ENCODE results near the gene LRP8.

DNA sequence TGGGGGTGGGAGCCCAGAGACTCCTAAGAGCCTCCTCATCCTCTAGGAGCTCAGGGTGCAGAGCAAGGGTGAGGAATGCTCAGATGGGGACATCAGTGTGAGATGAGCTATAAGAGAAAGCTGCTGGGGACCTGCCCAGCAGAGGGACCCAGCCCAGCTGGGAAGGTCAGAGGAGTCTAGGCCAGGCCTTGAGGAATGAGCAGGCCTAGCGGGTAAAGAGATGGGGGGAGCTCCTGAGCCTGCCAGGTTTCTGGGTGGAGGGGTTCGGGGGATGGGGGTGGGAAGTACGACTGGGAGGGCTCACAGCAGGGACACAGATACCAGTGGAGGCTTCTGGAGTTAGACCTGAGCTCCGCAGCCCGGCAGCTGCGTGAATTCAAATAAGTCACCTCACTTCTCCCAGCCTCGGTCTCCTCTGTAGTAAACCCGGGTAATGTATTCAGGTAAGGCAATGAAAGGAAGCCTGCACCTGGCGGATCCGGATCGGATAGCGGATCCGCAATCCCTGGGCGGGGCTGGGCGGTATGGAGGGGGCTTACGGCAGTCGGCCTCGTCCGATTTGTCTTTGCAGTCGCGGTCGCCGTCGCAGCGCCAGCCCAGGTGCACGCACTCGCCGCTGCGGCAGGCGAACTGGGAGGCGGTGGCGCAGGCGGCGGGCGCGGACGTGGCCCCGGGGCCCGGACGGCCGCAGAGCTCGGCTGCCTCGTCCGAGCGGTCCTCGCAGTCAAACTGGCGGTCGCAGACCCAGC, 51.5 kb downstream of the LRP8 start:
- TF ChIP-seq CTCF (IDR thresholded peaks at IDR 0.05; ENCODE audit: low read depth, low read length, missing input control) (no peak), REST (IDR thresholded peaks at IDR 0.05) (no peak), RAD21 (IDR thresholded peaks at IDR 0.05) (no peak), HNF4A (conservative IDR thresholded peaks at IDR 0.05) (no peak), GABPA (IDR thresholded peaks at IDR 0.05 in 1 of 2, conservative IDR thresholded peaks at IDR 0.05 in 1 of 2) (no peak), YY1 (IDR thresholded peaks at IDR 0.05) (no peak), TAF1 (conservative IDR thresholded peaks at IDR 0.05) (no peak), MAX (IDR thresholded peaks at IDR 0.05) (no peak), JUND (IDR thresholded peaks at IDR 0.05) (no peak), RXRA (IDR thresholded peaks at IDR 0.05) (no peak)
- TF ChIP-seq, protein P1, sequence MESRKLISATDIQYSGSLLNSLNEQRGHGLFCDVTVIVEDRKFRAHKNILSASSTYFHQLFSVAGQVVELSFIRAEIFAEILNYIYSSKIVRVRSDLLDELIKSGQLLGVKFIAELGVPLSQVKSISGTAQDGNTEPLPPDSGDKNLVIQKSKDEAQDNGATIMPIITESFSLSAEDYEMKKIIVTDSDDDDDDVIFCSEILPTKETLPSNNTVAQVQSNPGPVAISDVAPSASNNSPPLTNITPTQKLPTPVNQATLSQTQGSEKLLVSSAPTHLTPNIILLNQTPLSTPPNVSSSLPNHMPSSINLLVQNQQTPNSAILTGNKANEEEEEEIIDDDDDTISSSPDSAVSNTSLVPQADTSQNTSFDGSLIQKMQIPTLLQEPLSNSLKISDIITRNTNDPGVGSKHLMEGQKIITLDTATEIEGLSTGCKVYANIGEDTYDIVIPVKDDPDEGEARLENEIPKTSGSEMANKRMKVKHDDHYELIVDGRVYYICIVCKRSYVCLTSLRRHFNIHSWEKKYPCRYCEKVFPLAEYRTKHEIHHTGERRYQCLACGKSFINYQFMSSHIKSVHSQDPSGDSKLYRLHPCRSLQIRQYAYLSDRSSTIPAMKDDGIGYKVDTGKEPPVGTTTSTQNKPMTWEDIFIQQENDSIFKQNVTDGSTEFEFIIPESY (IDR thresholded peaks at IDR 0.05) = no peak
